ENCODE measurements around the gene ZNF184. TPM values are rescaled to one million over a fixed set of nuclear protein-coding genes. Genes with fewer than 3 reads are reported as not detected.

The ZNF184 gene
- total and polyA plus RNA-seq, 9 of the 15 experiments (the other 6 are each of a cell fraction or from before 2014, with no cell fraction given) = 7.6 to 22.2 (median 12.8) TPM

GRCh38 chr6:27479319-27480182 is 6.6 kb upstream of the ZNF184 start (continued):
- peak; percentile 6; the same call in 1 of the 2 replicates for TF ChIP-seq ARID1B (IDR thresholded peaks at IDR 0.05)
- no peak for TF ChIP-seq SMARCB1 (IDR thresholded peaks at IDR 0.05; ENCODE audit: insufficient read length, low read depth)
- peak; percentile 76; the same call in 1 of the 2 replicates for TF ChIP-seq ATF6 (CRISPR knock-in tag; IDR thresholded peaks at IDR 0.05)
- peak; percentile 62; the same call in 1 of the 2 replicates for TF ChIP-seq E2F1 (CRISPR knock-in tag; IDR thresholded peaks at IDR 0.05)
- TF ChIP-seq ZNF384 (IDR thresholded peaks at IDR 0.05; ENCODE audit: low read depth, low read length) = peak; percentile 93
- no peak for TF ChIP-seq ELK1 (CRISPR knock-in tag; IDR thresholded peaks at IDR 0.05)
- no peak; the same call in 1 of the 2 replicates for TF ChIP-seq BRD4 (IDR thresholded peaks at IDR 0.05)
- peak; percentile 18 for TF ChIP-seq FOS (IDR thresholded peaks at IDR 0.05; ENCODE audit: extremely low read depth, insufficient read length)
- peak; percentile 71 for TF ChIP-seq ZNF407 (IDR thresholded peaks at IDR 0.05; ENCODE audit: low read depth)
- peak; percentile 14 to 86; a peak in 2 of 4 replicates for TF ChIP-seq HDAC1 (IDR thresholded peaks at IDR 0.05)

All from K562 (cell line).